H1 (cell line): ENCODE data around the gene STPG1. TPM values are rescaled to one million over a fixed set of nuclear protein-coding genes. Genes with fewer than 3 reads are reported as not detected.

Source experiments
- CTCF ChIA-PET: fragments of 300-600 bp; sonication (Branson Sonifier 250); formaldehyde crosslinking; loops from one replicate; lab custom pipeline; 2021; ENCODE audit not compliant: partially characterized antibody; lab: Charles Lee
- POLR2A ChIA-PET: fragments of 300-600 bp; sonication (Branson Sonifier 250); formaldehyde crosslinking; loops from one replicate; lab custom pipeline; 2021; ENCODE audit warnings: inconsistent platforms; ENCODE audit not compliant: partially characterized antibody; lab: Charles Lee
- DNase-seq, 2 experiments: peaks; one replicate each; pipeline versions ENCODE4 v3.0.0 to v3.0.0-alpha.2; 2010 to 2022; ENCODE audit warnings: low spot score in 2 of 2, low read depth in 1 of 2, mixed read lengths in 1 of 2
- FAIRE-seq: peaks from 2 replicates; lab custom pipeline; 2011; peaks lifted over from hg19 to GRCh38; lab: Jason Lieb, UNC
- H2AFZ ChIP-seq: 2 replicates; pipeline ENCODE4 v1.8.1; 2012; ENCODE audit warnings: low read length, inconsistent platforms
- H2AK5ac ChIP-seq: 2 replicates; pipeline ENCODE4 v1.6.1; 2013; ENCODE audit warnings: low read depth, low read length
- H2BK120ac ChIP-seq: replicated peaks from 2 replicates; pipeline ENCODE3; 2013; ENCODE audit warnings: low read depth, low read length, inconsistent platforms
- H2BK12ac ChIP-seq: 2 replicates; pipeline ENCODE4 v1.6.1; 2013; ENCODE audit warnings: low read depth, low read length
- H2BK15ac ChIP-seq: 2 replicates; pipeline ENCODE4 v1.6.1; 2013; ENCODE audit warnings: low read length
- H2BK20ac ChIP-seq: 2 replicates; pipeline ENCODE4 v1.6.1; 2013; ENCODE audit warnings: low read length
- H2BK5ac ChIP-seq: 2 replicates; pipeline ENCODE4 v1.6.1; 2013; ENCODE audit warnings: low read depth, low read length
- H3K14ac ChIP-seq: 2 replicates; pipeline ENCODE4 v1.6.1; 2013; ENCODE audit warnings: inconsistent platforms; ENCODE audit not compliant: insufficient read length
- H3K18ac ChIP-seq: 2 replicates; pipeline ENCODE4 v1.6.1; 2013; ENCODE audit warnings: low read length; ENCODE audit errors: extremely low read depth
- H3K23ac ChIP-seq: 2 replicates; pipeline ENCODE4 v1.6.1; 2013; ENCODE audit warnings: inconsistent platforms; ENCODE audit not compliant: insufficient read length
- H3K23me2 ChIP-seq: 2 replicates; pipeline ENCODE4 v1.6.1; 2013; ENCODE audit warnings: low read depth, low read length
- H3K27ac ChIP-seq: 2 replicates; pipeline ENCODE4 v1.6.1; 2011; ENCODE audit warnings: low read depth, low read length, inconsistent platforms
- H3K27me3 ChIP-seq, 4 experiments: replicated peaks in 1 of 4; 1 replicate in 1 of 4; 2 replicates in 3 of 4; pipeline versions ENCODE4 v1.6.1 to v1.8.1; 2011 to 2013; ENCODE audit warnings: low read length in 3 of 4, mild to moderate bottlenecking in 3 of 4, inconsistent platforms in 2 of 4, mixed read lengths in 2 of 4, moderate library complexity in 1 of 4; ENCODE audit not compliant: control insufficient read depth in 3 of 4, insufficient read depth in 3 of 4; ENCODE audit errors: extremely low read depth in 1 of 4
- H3K36me3 ChIP-seq, 4 experiments: 2 replicates each; pipeline versions ENCODE4 v1.6.1 to v1.8.1; 2011 to 2013; ENCODE audit warnings: mild to moderate bottlenecking in 4 of 4, low read length in 3 of 4, moderate library complexity in 2 of 4, control low read depth in 1 of 4, inconsistent platforms in 1 of 4; ENCODE audit not compliant: insufficient read depth in 4 of 4, control insufficient read depth in 2 of 4
- H3K4ac ChIP-seq: replicated peaks from 2 replicates; pipeline ENCODE3; 2013; ENCODE audit warnings: low read length, low read depth, mixed read lengths, inconsistent platforms; ENCODE audit not compliant: insufficient read length
- H3K4me1 ChIP-seq, 4 experiments: replicated peaks in 1 of 4; 1 replicate in 1 of 4; 2 replicates in 3 of 4; pipeline versions ENCODE4 v1.6.1 to v1.8.1; 2011 to 2013; ENCODE audit warnings: low read length in 3 of 4, inconsistent platforms in 2 of 4, mixed read lengths in 1 of 4; ENCODE audit not compliant: insufficient read depth in 4 of 4, control insufficient read depth in 3 of 4
- H3K4me2 ChIP-seq, 2 experiments: 2 replicates each; pipeline versions ENCODE4 v1.6.1 to v1.8.1; 2011 to 2013; ENCODE audit warnings: low read depth in 2 of 2, low read length in 2 of 2, control low read depth in 1 of 2, inconsistent platforms in 1 of 2, mild to moderate bottlenecking in 1 of 2; ENCODE audit not compliant: insufficient read depth in 1 of 2
- H3K4me3 ChIP-seq, 4 experiments: fragments of 200-600, 300-600 bp in 1 of 4; sonication (generic), shearing (Covaris generic), sonication (Bioruptor Twin) in 1 of 4; 2 replicates each; pipeline versions ENCODE4 v1.5.1 to v1.8.1; 2011 to 2016; ENCODE audit warnings: low read length in 4 of 4, low read depth in 3 of 4, control low read depth in 2 of 4, inconsistent platforms in 2 of 4, mild to moderate bottlenecking in 2 of 4, mixed read lengths in 1 of 4, moderate library complexity in 1 of 4; ENCODE audit not compliant: insufficient read depth in 2 of 4; ENCODE audit errors: extremely low read depth in 1 of 4
- H3K56ac ChIP-seq: replicated peaks from 2 replicates; pipeline ENCODE3; 2013; ENCODE audit warnings: low read depth, mild to moderate bottlenecking, mixed read lengths, low read length, inconsistent platforms; ENCODE audit not compliant: insufficient read length
- H3K79me1 ChIP-seq: 2 replicates; pipeline ENCODE4 v1.6.1; 2013; ENCODE audit warnings: low read depth, low read length, control low read depth
- H3K79me2 ChIP-seq, 2 experiments: 2 replicates each; pipeline versions ENCODE4 v1.6.1 to v1.8.1; 2012 to 2013; ENCODE audit warnings: low read length in 2 of 2, mild to moderate bottlenecking in 2 of 2, inconsistent platforms in 1 of 2; ENCODE audit not compliant: insufficient read depth in 2 of 2, control insufficient read depth in 1 of 2
- H3K9ac ChIP-seq, 4 experiments: replicated peaks in 1 of 4; 1 replicate in 1 of 4; 2 replicates in 3 of 4; pipeline versions ENCODE4 v1.6.1 to v1.8.1; 2011 to 2013; ENCODE audit warnings: low read depth in 3 of 4, low read length in 3 of 4, control low read depth in 2 of 4, mild to moderate bottlenecking in 2 of 4, moderate library complexity in 2 of 4, inconsistent platforms in 1 of 4; ENCODE audit errors: extremely low read depth in 1 of 4
- H3K9me3 ChIP-seq, 2 experiments: 2 replicates each; pipeline versions ENCODE4 v1.6.1 to v1.8.1; 2012 to 2013; ENCODE audit warnings: mild to moderate bottlenecking in 2 of 2, moderate library complexity in 2 of 2, control low read depth in 1 of 2, inconsistent platforms in 1 of 2, low read depth in 1 of 2, low read length in 1 of 2, mixed read lengths in 1 of 2; ENCODE audit not compliant: insufficient read depth in 2 of 2
- H4K20me1 ChIP-seq, 2 experiments: replicated peaks in 1 of 2; 2 replicates each; pipeline versions ENCODE3 to v1.8.1; 2011 to 2013; ENCODE audit warnings: inconsistent platforms in 2 of 2, low read length in 2 of 2, mild to moderate bottlenecking in 1 of 2; ENCODE audit not compliant: insufficient read depth in 2 of 2, control insufficient read depth in 1 of 2
- H4K5ac ChIP-seq: 2 replicates; pipeline ENCODE4 v1.6.1; 2013; ENCODE audit warnings: low read length, low read depth, mixed read lengths, inconsistent platforms; ENCODE audit not compliant: insufficient read length
- H4K8ac ChIP-seq: 2 replicates; pipeline ENCODE4 v1.8.0; 2013; ENCODE audit warnings: mild to moderate bottlenecking, moderate library complexity, low read length, inconsistent platforms; ENCODE audit not compliant: insufficient read depth; ENCODE audit errors: extremely low read depth
- H4K91ac ChIP-seq: replicated peaks from 2 replicates; pipeline ENCODE3; 2013; ENCODE audit warnings: low read length, mixed read lengths, inconsistent platforms; ENCODE audit not compliant: insufficient read length
- BACH1 ChIP-seq: IDR thresholded peaks from 2 replicates; pipeline ENCODE4 v1.6.1; 2012; ENCODE audit warnings: low read length, improper control_type of control experiment
- BCL11A ChIP-seq, 2 experiments: IDR thresholded peaks; one replicate each; pipeline ENCODE4 v1.6.1; 2011; ENCODE audit warnings: low read depth in 2 of 2, low read length in 2 of 2, mild to moderate bottlenecking in 2 of 2
- TCF12 ChIP-seq: IDR thresholded peaks from 2 replicates; pipeline ENCODE4 v1.6.1; 2011; ENCODE audit warnings: low read depth, mild to moderate bottlenecking, low read length
- WGBS, 2 experiments: shearing (Covaris generic) in 1 of 2; methylation state at CpG; one replicate each; pipeline versions ENCODE4 v1.1.6 to v1.1.7; 2013 to 2015; ENCODE audit warnings: low lambda C conversion rate in 2 of 2, mixed read lengths in 2 of 2, inconsistent platforms in 1 of 2, low coverage in 1 of 2, missing lambda C conversion rate in 1 of 2; ENCODE audit not compliant: insufficient replicate concordance in 2 of 2, insufficient coverage in 1 of 2, insufficient read length in 1 of 2; ENCODE audit errors: extremely low coverage in 1 of 2, missing lambda C conversion rate in 1 of 2; 5-methylcytosine and 5-hydroxymethylcytosine counted together
- polyA plus RNA-seq, 7 experiments: library from polyadenylated mRNA; depleted of rRNA in 3 of 7; stranded (reverse) in 5 of 7; unstranded in 2 of 7; fragments of >200 nt in 5 of 7; fragments of 200-250 nt in 2 of 7; gene quantifications; 1 replicate in 5 of 7; 2 replicates in 1 of 7; 4 replicates in 1 of 7; pipeline versions ENCODE4 v1.2.1 to v1.2.3, GENCODE V29; 2011 to 2013; ENCODE audit warnings: missing spikeins in 2 of 7, mixed read lengths in 2 of 7
- total RNA-seq: library from RNA; stranded (reverse); fragmentation: NEBNext Ultra II Directional; extraction: Animal tissue kit (Norgen Biotek cat#: 25700); gene quantifications from 2 replicates; pipeline ENCODE4 v1.2.1, GENCODE V29; 2021
- TF ChIP-seq, protein P1 (sequence below): IDR thresholded peaks from 2 replicates; pipeline ENCODE4 v1.6.1; 2011; ENCODE audit warnings: low read depth, mild to moderate bottlenecking, low read length; ENCODE audit not compliant: insufficient read depth

STPG1 gene
- total and polyA plus RNA-seq, 2 of the 8 experiments (the other 6 are each of a cell fraction or from before 2014, with no cell fraction given) = 10.3 to 11.2 TPM

DNA sequence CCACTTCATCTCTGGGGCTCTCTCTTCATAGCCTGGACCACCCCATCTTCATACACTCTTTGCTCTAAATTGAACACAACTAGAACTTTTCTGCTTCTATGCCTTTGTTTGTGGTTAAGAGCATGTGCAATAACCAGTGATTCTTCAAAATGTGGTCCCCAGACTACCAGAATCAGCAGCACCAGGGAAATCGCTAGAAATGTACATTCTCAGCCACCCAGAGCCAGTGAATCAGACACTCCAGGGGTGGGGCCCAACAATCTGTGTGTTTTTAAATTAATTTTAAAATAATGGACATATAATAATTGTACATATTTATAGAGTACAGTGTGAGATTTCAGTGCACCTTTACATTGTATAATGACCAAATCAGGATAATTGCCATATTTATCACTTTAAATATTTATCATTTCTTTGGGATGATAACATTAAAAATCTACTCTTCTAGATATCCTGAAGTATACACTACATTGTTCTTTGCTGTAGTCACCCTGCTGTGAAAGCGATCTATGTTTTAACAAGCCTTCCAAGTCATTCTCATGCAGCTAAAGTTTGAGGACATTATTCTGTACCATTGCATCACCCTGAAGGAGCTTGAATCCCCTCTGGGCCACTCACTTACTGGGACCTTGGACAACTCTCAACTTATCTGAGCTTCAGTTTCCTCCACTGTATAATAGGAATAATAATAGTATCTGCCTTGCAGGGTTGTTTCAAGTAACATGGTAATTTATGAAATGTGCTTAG is 83.6 kb downstream of the STPG1 start:
- CTCF ChIA-PET = interaction anchor here (0.6 to 2.0 kb wide), 5 partner anchors 8 to 128 kb away, joined by 3 to 7 read pairs (median 4); partner anchors contain the start of gene GRHL3
- H3K4ac ChIP-seq = no peak overlapping the region
- TF ChIP-seq, protein P1, sequence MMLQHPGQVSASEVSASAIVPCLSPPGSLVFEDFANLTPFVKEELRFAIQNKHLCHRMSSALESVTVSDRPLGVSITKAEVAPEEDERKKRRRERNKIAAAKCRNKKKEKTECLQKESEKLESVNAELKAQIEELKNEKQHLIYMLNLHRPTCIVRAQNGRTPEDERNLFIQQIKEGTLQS = no peak
- TF ChIP-seq TCF12 (no peak), BACH1 (no peak), BCL11A (IDR thresholded peaks at IDR 0.05; ENCODE audit: low read depth in 2 of 2, low read length in 2 of 2) (no peak)
- H3K27ac ChIP-seq = no peak overlapping the region
- H3K18ac ChIP-seq = no peak overlapping the region
- H2BK15ac ChIP-seq = no peak overlapping the region
- no peaks in the 10 kb centered on the region for H3K9me3 ChIP-seq
- H4K5ac ChIP-seq = no peak overlapping the region
- no peak overlapping the region for H3K9ac ChIP-seq
- H2BK12ac ChIP-seq = no peak overlapping the region
- no peak overlapping the region for H3K23ac ChIP-seq
- no peak overlapping the region for H3K4me2 ChIP-seq
- H3K56ac ChIP-seq = no peak overlapping the region
- POLR2A ChIA-PET = interaction anchor here (1.0 to 1.3 kb wide), 2 partner anchors 8 to 10 kb away, joined by 3 to 4 read pairs; partner anchors contain the start of gene GRHL3
- H2BK5ac ChIP-seq = no peak overlapping the region
- H3K27me3 ChIP-seq = no peaks in the 10 kb centered on the region
- H3K79me1 ChIP-seq = no peaks in the 10 kb centered on the region
- no peak overlapping the region for H2BK20ac ChIP-seq
- no peak overlapping the region for H4K91ac ChIP-seq
- no peaks in the 10 kb centered on the region for H4K20me1 ChIP-seq
- H2AK5ac ChIP-seq = no peak overlapping the region
- H3K79me2 ChIP-seq = no peaks in the 10 kb centered on the region
- DNase-seq = no peak
- FAIRE-seq = no peak
- no peak overlapping the region for H2BK120ac ChIP-seq
- H3K4me3 ChIP-seq = no peak overlapping the region
- no peak overlapping the region for H4K8ac ChIP-seq
- 91% methylated on average over 2 of the region's 2 CpGs; no CpG with 5 or more reads in 1 of the 2 experiments for WGBS, 2 experiments
- H3K23me2 ChIP-seq = no peaks in the 10 kb centered on the region; the same call in 1 of the 2 replicates
- no peak overlapping the region for H3K14ac ChIP-seq
- no peak overlapping the region for H2AFZ ChIP-seq
- peaks cover 0 to 2% (median 0%) of the 10 kb centered on the region in 4 experiments; a peak in 1 of 8 replicates for H3K36me3 ChIP-seq
- peaks cover 0 to 6% (median 3%) of the 10 kb centered on the region in 4 experiments; a peak in 3 of 7 replicates for H3K4me1 ChIP-seq
